ENCODE results near the gene DACT3.

Gene DACT3

GRCh38 chr19:46635920-46636761, 24.8 kb downstream of the DACT3 start, which contains the start of gene GNG8:
TSS of gene GNG8 (minus strand) at chr19:46636202. CDS start at chr19:46634682, 1,520 bp downstream.
- Histone ChIP-seq H2BK5ac (ENCODE audit: low read length) (no peak within 1 kb of the TSS), H4K8ac (ENCODE audit: low read depth, low read length) (no peak within 1 kb of the TSS), H3K9ac (ENCODE audit: low read depth, low read length, poor library complexity) (no peak within 1 kb of the TSS), H4K91ac (ENCODE audit: low read depth, low read length, poor library complexity) (no peak within 1 kb of the TSS), H3K14ac (ENCODE audit: low read length) (no peak within 1 kb of the TSS), H3K79me1 (ENCODE audit: low read depth, low read length) (no peaks in the 10 kb centered on the region), H3K18ac (ENCODE audit: low read length) (peak within 1 kb of the TSS; percentile 65), H3K27me3 (ENCODE audit: control insufficient read depth in 3 of 3, insufficient read depth in 3 of 3, low read depth in 1 of 3, low read length in 3 of 3) (peaks cover 3 to 55% (median 46%) of the 10 kb centered on the region in 3 experiments), H2AK5ac (ENCODE audit: low read depth, low read length) (peak within 1 kb of the TSS; percentile 64), H3K4me2 (ENCODE audit: insufficient read depth, low read length, poor library complexity, severe bottlenecking) (peak within 1 kb of the TSS; percentile 98), H2BK12ac (ENCODE audit: low read length) (peak within 1 kb of the TSS; percentile 42), H2BK15ac (ENCODE audit: low read length) (peak within 1 kb of the TSS; percentile 90), H3K27ac (replicated peaks; ENCODE audit: low read length) (no peak within 1 kb of the TSS), H3K9me3 (replicated peaks in 1 of 2; ENCODE audit: control insufficient read depth in 2 of 2, insufficient read depth in 1 of 2, low read depth in 1 of 2, low read length in 2 of 2) (no peaks in the 10 kb centered on the region), H3K36me3 (replicated peaks in 1 of 2; ENCODE audit: control insufficient read depth in 2 of 2, insufficient read depth in 2 of 2, low read length in 2 of 2) (no peaks in the 10 kb centered on the region), H3K23ac (ENCODE audit: low read depth, low read length, poor library complexity) (no peak within 1 kb of the TSS), H3K4me1 (ENCODE audit: control insufficient read depth in 2 of 2, insufficient read depth in 1 of 2, low read depth in 1 of 2, low read length in 2 of 2) (peaks cover 15 to 33% of the 10 kb centered on the region in 2 donors), H3K4ac (ENCODE audit: low read length) (no peak within 1 kb of the TSS), H2BK120ac (ENCODE audit: low read depth, low read length) (no peak within 1 kb of the TSS), H2AFZ (ENCODE audit: low read length) (peak within 1 kb of the TSS; percentile 18), H3K4me3 (ENCODE audit: low read length in 2 of 2) (peak within 1 kb of the TSS in 1 of 2 donors; percentile 70)
- no peak for DNase-seq (ENCODE audit: low spot score)
- WGBS, 2 donors (ENCODE audit: extremely low coverage in 2 of 2, insufficient read length in 2 of 2, insufficient replicate concordance in 1 of 2): no CpG with 5 or more reads among the region's 34 CpGs

- H2AFZ ChIP-seq (ENCODE audit: low read length): peak overlapping the region; percentile 60
- no peak overlapping the region for H4K8ac ChIP-seq (ENCODE audit: low read depth, low read length)
- DNase-seq (ENCODE audit: low spot score): no peak
- H3K4me2 ChIP-seq (ENCODE audit: insufficient read depth, low read length, poor library complexity, severe bottlenecking): peak overlapping the region; percentile 98
- no peaks in the 10 kb centered on the region for H3K9me3 ChIP-seq (replicated peaks in 1 of 2; ENCODE audit: control insufficient read depth in 2 of 2, insufficient read depth in 1 of 2, low read depth in 1 of 2, low read length in 2 of 2)
- H3K23ac ChIP-seq (ENCODE audit: low read depth, low read length, poor library complexity): peak overlapping the region; percentile 52
- no peak overlapping the region for H3K27ac ChIP-seq (replicated peaks; ENCODE audit: low read length)
- H3K4me3 ChIP-seq (ENCODE audit: low read length in 2 of 2): peak overlapping the region; percentile 28 to 76
- peaks cover 0 to 43% (median 35%) of the 10 kb centered on the region in 3 experiments for H3K27me3 ChIP-seq (ENCODE audit: control insufficient read depth in 3 of 3, insufficient read depth in 3 of 3, low read depth in 1 of 3, low read length in 3 of 3)
- H2BK15ac ChIP-seq (ENCODE audit: low read length): peak overlapping the region; percentile 90
- H3K14ac ChIP-seq (ENCODE audit: low read length): no peak overlapping the region
- H3K9ac ChIP-seq (ENCODE audit: low read depth, low read length, poor library complexity): peak overlapping the region; percentile 74
- H3K36me3 ChIP-seq (replicated peaks in 1 of 2; ENCODE audit: control insufficient read depth in 2 of 2, insufficient read depth in 2 of 2, low read length in 2 of 2): no peaks in the 10 kb centered on the region
- no peak overlapping the region for H3K4ac ChIP-seq (ENCODE audit: low read length)
- H2AK5ac ChIP-seq (ENCODE audit: low read depth, low read length): peak overlapping the region; percentile 64
- no peak overlapping the region for H2BK120ac ChIP-seq (ENCODE audit: low read depth, low read length)
- no peak overlapping the region for H4K91ac ChIP-seq (ENCODE audit: low read depth, low read length, poor library complexity)
- no CpG with 5 or more reads among the region's 23 CpGs for WGBS, 2 donors (ENCODE audit: extremely low coverage in 2 of 2, insufficient read length in 2 of 2, insufficient replicate concordance in 1 of 2)
- no peak overlapping the region for H2BK5ac ChIP-seq (ENCODE audit: low read length)
- peak overlapping the region; percentile 83 for H3K18ac ChIP-seq (ENCODE audit: low read length)
- H3K4me1 ChIP-seq (ENCODE audit: control insufficient read depth in 2 of 2, insufficient read depth in 1 of 2, low read depth in 1 of 2, low read length in 2 of 2): peaks cover 19 to 37% of the 10 kb centered on the region in 2 donors
- no peaks in the 10 kb centered on the region for H3K79me1 ChIP-seq (ENCODE audit: low read depth, low read length)
- H2BK12ac ChIP-seq (ENCODE audit: low read length): peak overlapping the region; percentile 42
These were observed 26.2 kb downstream of the DACT3 start for GRCh38 chr19:46634656-46635218.

GRCh38 chr19:46634045-46634655, 26.8 kb downstream of the DACT3 start:
- Histone ChIP-seq H2BK15ac (ENCODE audit: low read length) (peak overlapping the region; percentile 90), H3K4ac (ENCODE audit: low read length) (no peak overlapping the region), H3K4me2 (ENCODE audit: insufficient read depth, low read length, poor library complexity, severe bottlenecking) (peak overlapping the region; percentile 98), H3K23ac (ENCODE audit: low read depth, low read length, poor library complexity) (peak overlapping the region; percentile 52), H3K4me1 (ENCODE audit: control insufficient read depth in 2 of 2, insufficient read depth in 1 of 2, low read depth in 1 of 2, low read length in 2 of 2) (peaks cover 16 to 35% of the 10 kb centered on the region in 2 donors), H2BK120ac (ENCODE audit: low read depth, low read length) (no peak overlapping the region), H2BK12ac (ENCODE audit: low read length) (no peak overlapping the region), H3K36me3 (replicated peaks in 1 of 2; ENCODE audit: control insufficient read depth in 2 of 2, insufficient read depth in 2 of 2, low read length in 2 of 2) (no peaks in the 10 kb centered on the region), H3K9ac (ENCODE audit: low read depth, low read length, poor library complexity) (peak overlapping the region; percentile 74), H3K27me3 (ENCODE audit: control insufficient read depth in 3 of 3, insufficient read depth in 3 of 3, low read depth in 1 of 3, low read length in 3 of 3) (peaks cover 0 to 43% (median 34%) of the 10 kb centered on the region in 3 experiments), H3K4me3 (ENCODE audit: low read length in 2 of 2) (peak overlapping the region; percentile 28 to 76), H4K8ac (ENCODE audit: low read depth, low read length) (no peak overlapping the region), H4K91ac (ENCODE audit: low read depth, low read length, poor library complexity) (no peak overlapping the region), H3K27ac (replicated peaks; ENCODE audit: low read length) (no peak overlapping the region), H3K18ac (ENCODE audit: low read length) (peak overlapping the region; percentile 83), H2AK5ac (ENCODE audit: low read depth, low read length) (peak overlapping the region; percentile 64), H2AFZ (ENCODE audit: low read length) (peak overlapping the region; percentile 60), H2BK5ac (ENCODE audit: low read length) (peak overlapping the region; percentile 57), H3K79me1 (ENCODE audit: low read depth, low read length) (no peaks in the 10 kb centered on the region), H3K14ac (ENCODE audit: low read length) (no peak overlapping the region), H3K9me3 (replicated peaks in 1 of 2; ENCODE audit: control insufficient read depth in 2 of 2, insufficient read depth in 1 of 2, low read depth in 1 of 2, low read length in 2 of 2) (no peaks in the 10 kb centered on the region)
- peak; percentile 89 for DNase-seq (ENCODE audit: low spot score)
- WGBS, 2 donors (ENCODE audit: extremely low coverage in 2 of 2, insufficient read length in 2 of 2, insufficient replicate concordance in 1 of 2): no CpG with 5 or more reads among the region's 38 CpGs

- peaks cover 0 to 39% (median 30%) of the 10 kb centered on the region in 3 experiments for H3K27me3 ChIP-seq (ENCODE audit: control insufficient read depth in 3 of 3, insufficient read depth in 3 of 3, low read depth in 1 of 3, low read length in 3 of 3)
These were observed 27.9 kb downstream of the DACT3 start for GRCh38 chr19:46633130-46633529.

More at GRCh38 chr19:46633130-46633529, 27.9 kb downstream of the DACT3 start:
- Histone ChIP-seq H2BK12ac (ENCODE audit: low read length) (no peak overlapping the region), H3K14ac (ENCODE audit: low read length) (no peak overlapping the region), H3K4me2 (ENCODE audit: insufficient read depth, low read length, poor library complexity, severe bottlenecking) (no peak overlapping the region), H3K23ac (ENCODE audit: low read depth, low read length, poor library complexity) (no peak overlapping the region), H3K36me3 (replicated peaks in 1 of 2; ENCODE audit: control insufficient read depth in 2 of 2, insufficient read depth in 2 of 2, low read length in 2 of 2) (no peaks in the 10 kb centered on the region), H4K91ac (ENCODE audit: low read depth, low read length, poor library complexity) (no peak overlapping the region), H3K79me1 (ENCODE audit: low read depth, low read length) (no peaks in the 10 kb centered on the region), H2BK5ac (ENCODE audit: low read length) (no peak overlapping the region), H3K27ac (replicated peaks; ENCODE audit: low read length) (no peak overlapping the region), H3K9me3 (replicated peaks in 1 of 2; ENCODE audit: control insufficient read depth in 2 of 2, insufficient read depth in 1 of 2, low read depth in 1 of 2, low read length in 2 of 2) (no peaks in the 10 kb centered on the region), H2AK5ac (ENCODE audit: low read depth, low read length) (no peak overlapping the region), H2AFZ (ENCODE audit: low read length) (no peak overlapping the region), H3K4ac (ENCODE audit: low read length) (no peak overlapping the region), H2BK15ac (ENCODE audit: low read length) (no peak overlapping the region), H3K18ac (ENCODE audit: low read length) (no peak overlapping the region), H3K4me1 (ENCODE audit: control insufficient read depth in 2 of 2, insufficient read depth in 1 of 2, low read depth in 1 of 2, low read length in 2 of 2) (peaks cover 13 to 29% of the 10 kb centered on the region in 2 donors), H3K4me3 (ENCODE audit: low read length in 2 of 2) (no peak overlapping the region), H2BK120ac (ENCODE audit: low read depth, low read length) (no peak overlapping the region), H4K8ac (ENCODE audit: low read depth, low read length) (no peak overlapping the region), H3K9ac (ENCODE audit: low read depth, low read length, poor library complexity) (no peak overlapping the region)
- DNase-seq (ENCODE audit: low spot score): no peak
- no CpG with 5 or more reads among the region's 3 CpGs for WGBS, 2 donors (ENCODE audit: extremely low coverage in 2 of 2, insufficient read length in 2 of 2, insufficient replicate concordance in 1 of 2)
